Hepatocyte (in vitro differentiated cells): Measurements from ENCODE around the gene ITPK1.

Experiments used
- CTCF ChIP-seq: fragments of 200-600 bp; sonication (generic); IDR thresholded peaks from 2 replicates; pipeline ENCODE4 v1.5.1; 2016; ENCODE audit warnings: antibody characterized with exemption, mild to moderate bottlenecking; ENCODE audit not compliant: poor library complexity
- EZH2 ChIP-seq: fragments of 200-600 bp; sonication (generic); IDR thresholded peaks from 2 replicates; pipeline ENCODE4 v1.6.1; 2016; ENCODE audit warnings: antibody characterized with exemption, mild to moderate bottlenecking, borderline replicate concordance

- TF ChIP-seq CTCF, result no peak
- no peak for TF ChIP-seq EZH2
These were observed 1.0 kb downstream of the ITPK1 start for GRCh38 chr14:93114713-93115068.
